ENCODE data around the gene ZFX.
"Not testable (repeated sequence)": the region's sequence is repeated elsewhere in the genome, so short reads cannot be mapped to it uniquely, and the experiment has no call there.

Gene ZFX

DNA sequence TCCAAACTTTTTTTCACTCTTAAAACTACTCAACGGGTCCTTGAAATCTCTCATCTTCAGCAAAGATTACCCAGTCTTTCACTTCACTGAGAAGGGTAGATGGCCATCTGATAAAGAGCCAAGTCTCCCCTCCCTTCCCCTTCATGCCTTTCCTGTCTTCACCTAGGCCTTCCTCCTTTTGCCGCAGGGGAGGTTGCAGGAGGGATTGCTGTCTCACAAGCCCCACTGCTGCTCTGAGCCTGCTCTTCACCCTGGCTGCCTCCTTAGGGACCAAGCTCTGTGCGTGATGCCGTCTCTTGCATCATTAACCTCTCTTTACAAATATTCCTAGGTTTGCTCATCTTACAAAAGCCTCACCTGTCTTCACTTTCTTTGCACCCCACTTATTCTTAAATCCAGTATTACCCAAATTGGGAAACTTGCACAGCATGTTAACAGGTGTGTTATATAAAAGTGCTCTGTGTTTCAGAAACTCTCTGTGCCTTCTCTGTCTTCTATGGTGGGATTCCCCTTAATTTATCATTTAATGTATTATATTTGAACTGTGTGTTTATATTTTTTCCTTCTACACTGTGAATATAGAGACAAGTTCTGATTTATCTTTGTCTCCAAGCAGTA lies 3.8 kb downstream of the ZFX start:
- DNase-seq (ENCODE audit: low read depth), result peak; percentile 17

DNA sequence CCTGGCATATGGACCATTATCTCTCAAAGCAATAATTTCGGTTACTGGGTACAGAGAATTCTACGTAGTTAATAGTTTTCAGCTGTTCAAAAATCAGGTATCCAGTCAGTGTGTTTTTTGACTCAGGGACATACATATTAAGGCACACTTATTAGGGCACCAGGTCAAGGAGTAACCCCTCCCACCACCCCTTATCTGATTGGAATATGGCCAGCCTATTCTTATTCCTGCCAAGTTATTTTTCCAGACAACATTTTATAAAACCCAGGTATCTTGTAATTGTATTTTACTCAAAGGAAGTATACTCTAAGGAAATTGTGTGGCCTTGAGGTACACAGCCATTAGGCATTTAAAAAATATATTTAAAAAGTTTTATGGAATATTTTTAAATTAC lies 4.3 kb downstream of the ZFX start:
- DNase-seq (ENCODE audit: low read depth), result no peak

DNA sequence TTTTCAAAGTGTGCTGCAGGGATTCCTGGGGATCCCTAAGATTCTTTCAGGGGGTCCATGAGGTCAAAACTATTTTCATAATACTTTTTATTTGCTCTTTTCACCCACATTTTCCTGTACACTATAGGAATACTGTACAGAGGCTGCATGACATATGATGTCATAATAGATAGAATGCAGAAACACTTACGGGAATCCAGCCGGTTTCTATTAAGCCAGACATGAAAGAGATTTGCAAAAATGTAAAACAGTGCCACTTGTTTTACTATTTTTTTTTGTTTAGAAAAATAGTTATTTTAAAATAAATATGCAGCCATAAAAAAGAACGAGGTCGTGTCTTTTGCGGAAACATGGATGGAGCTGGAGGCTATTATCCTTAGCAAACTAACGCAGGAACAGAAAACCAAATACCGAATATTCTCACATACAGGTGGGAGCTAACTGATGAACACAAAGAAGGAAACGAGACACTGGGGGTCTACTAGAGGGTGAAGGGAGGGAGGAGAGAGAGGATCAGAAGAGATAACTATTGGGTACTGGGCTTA lies 5.0 kb downstream of the ZFX start:
- DNase-seq (ENCODE audit: low read depth), result no peak

DNA sequence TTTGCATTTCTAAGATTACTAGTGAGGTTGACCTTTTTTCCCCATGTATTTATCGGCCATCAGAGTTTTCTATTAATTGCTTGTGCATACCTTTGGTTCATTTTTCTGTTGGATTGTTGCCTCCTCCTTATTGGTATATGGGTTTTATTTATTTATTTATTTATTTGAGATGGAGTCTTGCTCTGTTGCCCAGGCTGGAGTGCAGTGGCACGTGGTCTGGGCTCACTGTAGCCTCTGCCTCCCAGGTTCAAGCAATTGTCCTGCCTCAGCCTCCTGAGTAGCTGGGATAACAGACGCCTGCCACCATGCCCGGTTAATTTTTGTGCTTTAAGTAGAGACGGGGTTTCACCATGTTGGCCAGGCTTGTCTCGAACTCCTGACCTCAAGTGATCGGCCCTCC lies 6.2 kb downstream of the ZFX start:
- DNase-seq (ENCODE audit: low read depth), result not testable (repeated sequence)

DNA sequence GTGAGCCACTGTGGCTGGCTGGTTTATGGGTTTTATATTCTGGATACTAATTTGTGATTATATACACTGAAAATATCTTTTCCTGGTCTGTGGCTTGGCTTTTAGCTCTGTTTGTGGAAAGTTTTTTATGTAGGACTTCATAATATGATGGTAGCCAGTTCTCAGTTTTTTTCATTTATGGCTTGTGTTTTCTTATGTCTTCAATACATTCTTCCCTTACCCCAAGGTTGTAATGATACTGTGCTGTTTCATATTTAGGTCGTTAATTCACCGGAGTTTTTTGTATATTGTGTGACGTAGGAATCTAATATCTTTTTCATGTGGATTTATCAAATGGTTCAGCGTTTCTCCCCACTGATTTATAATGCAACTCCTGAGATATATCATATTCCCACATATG lies 6.6 kb downstream of the ZFX start:
- no peak for DNase-seq (ENCODE audit: low read depth)

DNA sequence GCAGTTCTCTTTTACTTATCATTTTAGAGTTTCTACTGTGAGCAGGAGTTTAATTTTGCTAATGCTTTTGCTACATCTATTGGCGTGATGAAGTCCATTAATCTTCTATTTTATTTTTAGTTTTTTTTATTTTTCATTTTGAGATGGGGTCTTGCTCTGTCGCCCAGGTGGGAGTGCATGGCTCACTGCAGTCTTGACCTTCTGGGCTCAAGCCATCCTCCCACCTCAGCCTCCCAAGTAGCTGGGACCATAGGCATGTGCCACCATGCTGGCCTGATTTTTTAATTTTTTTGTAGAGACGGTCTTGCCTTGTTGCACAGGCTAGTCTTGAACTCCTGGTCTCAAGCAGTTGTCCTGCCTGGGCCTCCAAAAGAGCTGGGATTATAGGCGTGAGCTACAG lies 9.4 kb downstream of the ZFX start:
- no peak for DNase-seq (ENCODE audit: low read depth)

DNA sequence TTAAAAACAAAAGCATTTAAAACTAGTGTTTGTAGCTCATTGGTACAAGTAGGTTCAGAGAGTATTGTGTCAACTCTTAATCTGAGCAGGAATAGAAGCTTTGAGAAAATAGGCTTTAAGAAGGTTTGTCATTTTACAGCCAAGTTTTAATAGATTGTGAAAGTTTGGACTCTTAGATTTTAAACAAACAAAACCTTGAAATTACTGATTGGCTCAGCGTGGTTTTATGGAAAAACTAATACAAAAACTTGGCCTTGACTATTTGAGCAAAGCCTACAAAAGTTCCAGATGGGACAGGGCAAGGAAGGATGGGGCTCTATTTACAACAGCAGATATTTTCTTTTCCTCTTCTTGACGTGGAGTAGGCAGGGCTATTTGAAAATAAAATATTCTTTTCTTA lies 16.5 kb downstream of the ZFX start:
- DNase-seq (ENCODE audit: low read depth), result no peak

DNA sequence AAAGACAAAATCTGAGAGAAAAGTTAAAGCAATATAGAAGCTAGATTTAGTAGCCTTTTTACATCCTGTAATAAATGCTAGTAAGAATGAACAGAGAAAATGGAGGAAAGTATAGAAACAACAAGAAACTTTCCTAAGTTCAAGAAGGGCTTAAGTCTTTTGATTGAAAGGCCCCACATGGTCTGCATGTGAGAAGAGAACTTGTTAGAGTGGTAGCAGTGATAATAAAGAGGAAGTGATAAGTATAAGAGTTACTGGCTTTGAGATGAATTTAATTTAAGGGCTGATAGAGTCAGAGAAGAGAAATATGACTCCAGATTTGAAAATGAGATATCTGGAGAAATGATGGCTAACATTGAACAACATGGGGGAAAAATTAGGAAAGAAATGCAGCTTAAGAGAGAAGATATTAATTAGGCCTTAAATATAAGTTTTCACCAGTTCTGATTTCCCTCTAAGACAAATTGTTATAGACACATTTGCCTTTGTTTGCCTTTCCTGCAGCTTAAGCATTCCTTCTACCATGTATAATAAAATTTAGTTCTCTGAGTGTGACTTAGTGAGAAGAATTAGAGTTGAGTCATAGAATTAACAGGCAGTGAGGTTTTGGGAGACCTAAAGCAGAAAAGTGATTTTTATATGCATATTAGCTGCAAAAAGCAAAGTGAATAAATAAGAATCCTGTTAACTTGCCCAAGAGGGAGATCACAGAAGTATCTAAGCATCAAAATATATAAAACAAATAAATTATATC lies 18.4 kb downstream of the ZFX start:
- DNase-seq (ENCODE audit: low read depth), result no peak

DNA sequence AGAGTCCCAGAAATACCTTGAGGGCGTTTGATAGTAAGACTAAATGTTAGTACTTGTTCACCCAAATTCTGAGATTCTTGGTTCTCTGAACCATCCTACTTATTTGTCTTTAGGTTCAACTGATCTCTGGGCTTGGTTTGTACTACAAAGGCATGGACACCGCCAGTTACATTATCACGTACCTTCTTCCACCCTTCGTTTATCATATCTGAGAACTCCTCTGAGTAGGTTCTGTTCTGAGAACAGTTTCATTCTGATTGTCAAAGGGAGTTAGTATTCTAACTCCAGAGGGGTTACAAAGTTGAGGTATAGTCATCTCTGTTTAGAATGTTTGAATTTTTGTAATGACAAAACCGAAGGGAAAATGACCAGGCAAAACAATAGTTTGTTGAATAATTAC lies 19.3 kb downstream of the ZFX start:
- no peak for DNase-seq (ENCODE audit: low read depth)

DNA sequence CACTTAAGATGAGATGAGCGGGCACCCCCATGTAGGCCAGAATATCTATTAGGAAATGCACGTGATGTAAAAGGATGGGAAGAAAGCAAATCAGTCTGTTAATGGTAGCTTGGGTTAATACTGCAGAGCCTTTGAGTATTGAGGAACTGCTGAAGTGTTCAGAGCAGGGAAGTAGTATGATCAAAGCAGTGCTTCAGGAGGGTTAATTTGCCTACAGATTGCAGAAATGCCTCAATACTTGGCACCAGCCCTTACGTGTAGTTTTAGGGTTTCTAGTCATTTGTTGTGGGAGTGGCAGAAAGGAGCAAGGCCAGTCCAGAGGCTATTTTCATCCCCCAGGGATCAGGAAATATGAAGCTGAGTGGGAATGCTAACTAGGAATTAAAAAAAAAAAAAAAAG lies 19.7 kb downstream of the ZFX start:
- no peak for DNase-seq (ENCODE audit: low read depth)

DNA sequence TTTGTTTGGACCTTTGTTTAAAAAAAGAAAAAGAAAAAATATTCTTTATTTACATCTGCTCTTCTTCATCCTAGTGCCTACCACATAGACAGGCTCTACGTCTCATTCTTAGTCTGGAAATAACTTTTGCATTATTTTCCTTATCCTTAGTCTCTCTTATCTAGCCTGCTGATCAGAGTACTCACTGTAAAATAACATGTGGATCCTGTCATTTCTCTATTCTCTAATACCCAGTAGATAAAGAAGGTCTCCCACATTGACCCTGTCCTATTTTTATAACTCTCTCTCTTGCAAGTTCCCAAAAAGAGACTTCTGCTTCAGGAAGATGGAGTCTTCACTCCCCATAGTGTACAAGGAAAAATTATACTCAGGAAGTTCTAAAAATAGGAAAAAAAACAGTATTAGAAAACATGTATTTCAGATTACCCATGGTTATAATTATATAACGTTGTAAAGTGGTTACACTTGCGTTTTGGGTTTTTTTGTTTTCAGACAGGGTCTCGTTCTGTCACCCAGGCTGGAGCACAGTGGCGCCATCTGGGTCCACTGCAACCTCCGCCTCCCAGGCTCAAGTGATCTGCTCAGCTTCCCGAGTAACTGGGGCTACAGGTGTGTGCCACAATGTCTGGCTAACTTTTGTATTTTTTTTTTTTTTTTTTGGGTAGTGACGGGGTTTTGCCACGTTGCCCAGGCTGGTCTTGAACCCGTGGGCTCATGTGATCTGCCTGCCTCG lies 23.8 kb downstream of the ZFX start:
- DNase-seq (ENCODE audit: low read depth), result no peak

DNA sequence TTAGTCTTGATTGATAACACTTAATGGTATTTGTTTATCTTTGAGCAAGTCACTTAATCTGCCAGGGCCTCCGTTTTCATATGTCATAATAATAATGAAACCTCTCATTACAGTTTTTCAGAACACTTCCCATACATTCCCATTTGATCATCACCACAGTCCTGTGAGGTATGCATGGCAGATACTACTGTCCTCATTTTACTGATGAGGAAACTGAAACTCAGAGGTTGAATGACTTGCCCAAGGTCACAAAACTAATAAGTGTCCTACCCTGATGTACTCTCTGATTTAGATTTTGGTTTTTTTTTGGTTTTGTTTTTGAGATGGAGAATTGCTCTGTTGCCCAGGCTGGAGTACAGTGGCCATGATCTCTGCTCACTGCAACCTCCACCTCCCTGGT lies 25.7 kb downstream of the ZFX start:
- no peak for DNase-seq (ENCODE audit: low read depth)

DNA sequence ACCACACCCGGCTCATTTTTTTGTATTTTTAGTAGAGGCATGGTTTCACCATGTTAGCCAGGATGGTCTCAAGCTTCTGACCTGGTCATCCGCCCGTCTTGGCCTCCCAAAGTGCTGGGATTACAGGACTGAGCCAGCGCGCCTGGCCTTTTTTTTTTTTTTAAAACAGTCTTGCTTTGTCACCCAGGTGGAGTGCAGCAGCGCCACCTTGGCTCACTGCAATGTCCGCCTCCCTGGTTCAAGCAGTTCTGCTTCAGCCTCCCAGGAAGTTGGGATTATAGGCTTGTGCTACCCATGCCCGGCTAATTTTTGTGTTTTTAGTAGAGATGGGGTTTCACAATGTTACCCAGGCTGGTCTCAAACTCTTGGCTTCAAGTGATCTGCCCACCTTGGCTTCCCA lies 28.9 kb downstream of the ZFX start:
- DNase-seq (ENCODE audit: low read depth), result no peak

DNA sequence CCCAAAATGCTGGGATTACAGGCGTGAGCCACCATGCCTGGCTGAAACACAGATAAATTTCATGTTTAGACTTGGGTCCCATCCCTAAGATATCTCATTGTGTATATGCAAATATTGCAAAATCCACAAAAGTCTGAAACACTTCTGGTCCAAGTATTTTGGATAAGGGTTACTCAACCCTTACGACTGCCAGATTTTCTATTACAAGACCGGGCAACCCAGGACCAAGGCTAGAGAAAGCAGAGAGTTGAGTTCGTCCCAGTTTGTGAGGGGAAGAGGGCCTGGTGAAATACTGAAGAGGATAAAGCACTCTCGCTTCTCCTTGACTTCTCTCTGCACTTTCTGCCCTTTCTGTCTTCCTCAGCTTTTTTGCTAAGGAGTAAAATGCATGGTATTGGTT lies 34.5 kb downstream of the ZFX start:
- DNase-seq (ENCODE audit: low read depth), result no peak

DNA sequence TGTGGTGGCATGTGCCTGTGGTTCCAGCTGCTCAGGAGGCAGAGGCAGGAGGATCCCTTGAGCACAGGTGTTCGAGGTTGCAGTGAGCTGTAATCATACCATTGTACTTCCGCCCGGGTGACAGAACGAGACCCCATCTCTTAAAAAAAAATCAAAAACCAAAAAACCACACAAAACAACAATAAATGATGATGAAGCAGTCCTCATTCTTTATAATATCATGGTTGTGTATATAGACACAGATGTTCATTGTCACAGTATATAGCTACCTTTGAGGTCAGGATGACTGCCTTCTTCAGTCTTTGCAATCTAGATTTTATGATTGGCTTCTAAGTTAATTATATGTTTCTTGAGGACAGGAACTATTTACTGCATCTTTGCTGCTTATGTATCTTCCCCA lies 37.0 kb downstream of the ZFX start:
- DNase-seq (ENCODE audit: low read depth), result no peak

DNA sequence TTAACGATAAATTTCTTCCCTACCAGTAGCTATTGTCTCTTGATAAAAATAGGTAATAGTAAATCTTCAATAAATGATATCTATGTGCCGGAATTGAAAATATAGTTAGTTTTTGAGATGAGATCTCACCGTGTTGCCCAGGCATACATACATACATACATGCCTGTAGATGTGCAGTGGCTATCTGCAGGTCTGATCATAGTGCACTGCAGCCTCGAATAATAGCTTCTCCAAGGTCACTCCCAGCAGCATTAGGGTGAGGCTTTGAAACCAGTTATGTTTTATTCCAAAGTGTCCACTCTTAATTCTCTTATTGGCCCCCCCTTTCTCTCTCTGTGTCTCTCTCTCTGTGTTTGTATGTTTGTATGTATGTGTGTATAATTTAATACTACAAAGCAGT lies 37.5 kb downstream of the ZFX start:
- DNase-seq (ENCODE audit: low read depth), result no peak

DNA sequence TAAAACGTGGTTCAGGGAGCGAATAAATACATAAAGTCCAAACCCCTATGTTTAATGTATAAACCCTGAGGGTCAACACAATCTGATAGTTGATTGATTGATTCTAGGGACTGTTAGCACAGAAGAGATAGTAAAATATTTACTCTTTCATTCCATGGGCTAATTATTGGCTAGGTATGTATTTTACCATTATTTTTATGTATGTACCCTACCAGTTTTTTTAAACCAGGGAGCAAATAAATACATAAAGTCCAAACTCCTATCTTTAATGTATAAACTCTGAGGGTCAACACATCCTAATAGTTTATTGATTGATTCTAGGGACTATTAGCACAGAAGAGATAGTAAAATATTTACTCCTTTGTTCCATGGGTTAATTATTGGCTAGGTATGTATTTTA lies 40.0 kb downstream of the ZFX start:
- no peak for DNase-seq (ENCODE audit: low read depth)

DNA sequence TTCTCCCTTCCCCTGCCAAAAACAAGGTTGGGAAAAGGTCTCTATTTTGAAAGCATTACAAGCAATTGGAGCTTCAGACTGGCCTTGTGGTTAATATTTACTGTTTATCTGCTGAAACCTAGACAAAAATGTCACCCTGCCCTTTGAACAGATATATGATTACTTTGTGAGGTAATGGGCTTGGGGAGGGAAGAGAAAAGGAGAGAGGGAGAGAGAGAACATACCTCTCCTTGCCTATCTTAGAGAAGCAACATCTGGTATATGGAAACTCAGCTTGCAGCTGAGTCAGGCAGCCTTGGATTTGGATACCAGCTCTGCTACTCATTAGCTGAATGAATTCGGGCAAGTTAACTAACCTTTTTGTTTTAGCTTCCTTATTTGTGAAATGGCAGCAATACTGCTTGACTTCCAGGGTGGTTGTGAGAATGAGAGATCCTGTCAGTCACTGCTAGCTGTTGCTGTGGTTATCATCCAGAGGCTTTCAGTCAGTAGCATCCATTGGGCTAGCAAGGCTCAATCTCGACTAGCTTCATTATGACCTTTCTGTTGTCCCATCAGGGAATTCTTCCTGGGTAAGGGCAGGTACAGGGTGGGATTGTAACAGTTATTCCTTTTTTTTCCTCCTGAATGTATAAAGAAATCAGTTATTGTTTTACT lies 41.1 kb downstream of the ZFX start:
- DNase-seq (ENCODE audit: low read depth), result no peak

DNA sequence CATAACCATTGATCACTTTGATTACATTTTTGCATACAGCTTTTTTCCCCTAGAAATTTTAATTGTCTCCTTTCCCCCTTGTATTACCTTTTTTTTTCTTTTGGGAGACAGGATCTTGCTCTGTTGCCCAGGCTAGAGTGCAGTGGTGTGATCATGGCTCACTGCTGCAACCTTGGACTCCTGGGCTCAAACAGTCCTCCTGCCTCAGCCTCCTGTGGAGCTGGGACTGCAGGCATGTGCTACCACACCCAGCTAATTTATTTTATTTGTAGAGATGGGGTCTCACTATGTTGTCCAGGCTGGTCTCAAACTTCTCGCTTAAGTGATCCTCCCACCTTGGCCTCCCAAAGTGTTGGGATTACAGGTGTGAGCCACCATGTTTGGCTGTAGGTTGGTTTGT lies 47.0 kb downstream of the ZFX start:
- no peak for DNase-seq (ENCODE audit: low read depth)

DNA sequence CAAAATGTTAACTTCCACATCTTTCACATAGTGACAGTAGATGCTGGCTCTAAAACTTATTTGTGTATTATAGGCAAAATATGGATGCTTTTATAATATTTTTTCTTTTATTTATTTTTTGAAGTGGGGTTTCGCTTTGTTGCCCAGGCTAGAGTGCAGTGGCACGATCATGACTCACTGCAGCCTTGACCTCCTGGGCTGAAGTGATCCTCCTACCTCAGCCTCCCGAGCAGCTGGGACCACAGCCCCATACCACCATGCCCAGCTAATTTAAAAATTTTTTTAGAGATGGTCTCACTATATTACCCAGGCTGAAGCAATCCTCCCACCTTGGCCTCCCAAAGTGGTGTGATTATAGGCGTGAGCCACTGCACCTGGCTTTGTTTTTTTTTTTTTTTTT lies 48.6 kb downstream of the ZFX start:
- DNase-seq (ENCODE audit: low read depth), result no peak

DNA sequence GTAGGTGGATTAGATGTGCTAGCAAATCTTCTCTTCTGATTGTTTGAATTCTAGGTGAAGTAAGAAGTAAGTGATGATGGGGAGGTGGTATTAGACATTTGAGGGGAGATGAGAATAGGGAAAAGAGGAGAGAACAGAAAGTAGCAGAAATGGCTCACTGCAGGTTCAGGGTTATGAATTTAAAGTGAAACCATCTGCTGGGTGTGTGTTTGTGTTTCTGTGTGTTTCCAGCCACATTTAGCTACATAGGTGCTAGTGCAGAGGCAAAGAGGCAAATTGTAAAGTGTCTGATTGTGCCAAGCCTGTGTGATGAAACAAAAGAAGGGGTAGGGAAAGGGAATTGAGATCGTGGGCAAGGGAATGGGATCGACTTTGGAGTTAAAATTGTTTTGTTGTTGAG lies 50.6 kb downstream of the ZFX start:
- DNase-seq (ENCODE audit: low read depth), result no peak

DNA sequence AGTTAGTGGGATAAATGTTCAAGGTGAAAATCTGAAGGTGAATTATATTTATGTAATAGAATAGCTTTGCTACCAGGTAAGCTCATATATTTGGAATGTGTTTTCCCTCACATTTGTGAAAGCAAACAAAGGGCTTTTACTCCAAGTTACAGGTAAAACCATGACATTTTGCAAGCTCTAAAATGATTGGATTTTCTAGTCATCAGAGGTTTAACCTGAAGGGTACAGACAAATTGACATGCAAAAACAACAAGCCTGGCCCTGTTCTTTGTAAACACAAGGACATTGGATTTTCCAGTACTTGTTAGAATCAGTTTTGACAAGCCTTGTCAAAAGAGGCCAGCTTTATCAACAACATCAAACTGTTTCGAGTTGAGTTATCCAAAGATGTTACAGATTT lies 51.7 kb downstream of the ZFX start:
- DNase-seq (ENCODE audit: low read depth), result no peak

All from T-helper 22 cell (primary cell).